Measurements from ENCODE around the gene PROCR. TPM values are rescaled to one million over a fixed set of nuclear protein-coding genes. Genes with fewer than 3 reads are reported as not detected.
"Not testable (repeated sequence)": the region's sequence is repeated elsewhere in the genome, so short reads cannot be mapped to it uniquely, and the experiment has no call there.

Gene PROCR
- total RNA-seq, 2 donors from 2014 or later, result 181 to 239 TPM

DNA sequence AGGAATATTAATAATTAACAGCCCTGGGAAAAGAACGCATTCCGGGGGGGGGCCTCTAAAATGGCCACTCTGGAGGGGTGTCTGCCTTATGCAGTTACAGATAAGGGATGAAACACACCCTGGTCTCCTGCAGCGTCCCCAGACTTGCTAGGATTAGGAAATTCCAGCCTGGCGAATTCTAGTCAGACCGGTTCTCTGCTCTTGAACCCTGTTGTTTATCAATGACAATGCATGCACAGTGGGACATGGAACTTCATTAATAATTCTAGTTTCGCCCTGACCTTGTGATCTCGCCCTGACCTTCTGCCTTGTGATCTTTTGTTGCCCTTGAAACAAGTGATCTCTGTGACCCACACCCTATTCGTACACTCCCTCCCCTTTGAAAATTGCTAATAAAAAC is 17.4 kb downstream of the PROCR start:
- intact Hi-C loops (cut with DNase I), result not testable (repeated sequence)

DNA sequence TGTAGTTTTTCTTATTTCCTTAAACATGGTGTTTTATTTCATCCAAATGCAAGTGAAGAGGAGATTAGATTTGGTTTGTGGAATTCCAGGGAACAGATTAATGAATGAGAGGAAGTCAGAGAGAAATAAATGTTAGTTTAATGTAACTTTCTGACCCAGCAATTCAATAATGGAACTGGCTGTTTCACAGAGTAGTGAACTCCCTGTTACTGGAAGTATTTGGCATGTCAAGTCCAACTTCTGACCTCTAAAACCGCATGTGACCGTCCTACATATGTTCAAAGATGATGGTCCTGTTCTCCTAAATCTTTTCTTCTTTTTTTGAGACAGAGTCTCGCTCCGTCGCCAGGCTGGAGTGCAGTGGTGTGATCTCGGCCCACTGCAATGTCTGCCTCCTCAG is 18.7 kb downstream of the PROCR start:
- DNase-seq (ENCODE audit: low spot score), result no peak
- intact Hi-C loops (cut with DNase I), result no loop called here

More for the DNA sequence above, 17.4 kb downstream of the PROCR start:
- not testable (repeated sequence) for DNase-seq (ENCODE audit: low spot score)

DNA sequence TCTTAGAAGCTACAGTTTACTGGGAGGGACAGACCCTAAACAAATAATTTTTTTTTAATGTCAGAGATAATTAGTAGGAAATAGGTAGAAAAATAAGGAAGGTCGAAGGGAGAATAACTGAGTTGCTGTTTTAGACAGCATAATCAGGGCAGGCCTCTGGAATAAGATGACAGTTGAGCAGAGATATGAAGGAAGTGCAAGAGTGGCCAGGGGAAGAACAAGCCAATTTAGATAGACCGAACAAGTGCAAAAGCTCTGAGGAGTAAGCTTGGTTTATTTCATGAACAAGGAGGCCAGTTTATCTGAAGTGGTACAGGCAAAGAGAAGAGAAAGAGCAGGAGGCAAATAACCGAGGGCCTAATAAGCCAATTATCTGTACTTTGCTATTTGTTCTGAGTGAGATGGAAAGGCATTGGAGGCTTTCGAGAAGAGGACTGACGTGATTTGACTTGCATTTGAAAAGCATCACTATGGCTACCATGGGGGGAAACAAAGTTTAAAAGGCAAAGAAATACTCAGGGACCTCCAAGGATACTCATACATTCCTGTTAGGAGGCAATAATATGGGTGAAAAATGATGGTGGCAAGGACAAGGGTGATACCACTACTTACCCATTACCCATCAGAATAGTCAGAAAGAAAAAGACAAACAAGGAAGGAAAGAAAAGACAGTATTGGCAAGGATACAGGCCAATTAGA is 19.7 kb downstream of the PROCR start:
- intact Hi-C loops (cut with DNase I), result no loop called here
- no peak for DNase-seq (ENCODE audit: low spot score)

DNA sequence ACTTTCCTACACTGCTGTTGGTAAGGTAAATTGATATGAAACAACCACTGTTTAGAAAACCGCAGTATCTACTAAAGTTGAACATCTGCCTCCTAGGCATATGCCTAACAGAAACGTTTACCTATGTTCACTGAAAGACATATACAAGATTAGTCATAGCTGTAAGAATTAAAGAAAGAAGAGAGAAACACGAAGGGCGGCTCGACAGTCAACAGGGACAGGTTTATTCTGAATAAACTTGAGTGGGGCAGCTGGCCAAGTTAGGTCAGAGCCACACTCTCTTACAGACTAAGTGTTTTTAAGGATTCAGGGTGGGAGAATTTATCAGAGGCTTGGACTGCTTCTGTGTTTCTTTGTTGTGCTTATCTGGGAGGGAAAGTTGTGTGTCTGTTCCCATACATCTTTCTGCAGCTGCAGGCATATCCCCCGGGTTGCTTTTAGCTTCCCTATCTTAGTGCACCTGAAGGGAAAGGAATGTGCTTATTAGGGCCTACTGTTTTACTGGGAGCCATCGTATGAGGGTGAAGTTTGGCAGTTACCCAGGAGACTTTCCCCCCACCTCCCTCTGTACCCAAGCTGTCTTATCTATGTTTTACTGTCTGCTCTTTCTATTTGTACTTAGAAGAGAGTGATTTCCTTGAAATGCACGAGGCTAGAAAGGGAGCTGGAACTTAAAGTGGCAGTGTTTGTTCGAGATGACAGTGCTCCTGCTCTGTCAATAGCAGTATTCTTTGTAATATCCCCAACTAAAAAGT is 20.4 kb downstream of the PROCR start:
- intact Hi-C loops (cut with DNase I), result no loop called here
- no peak for DNase-seq (ENCODE audit: low spot score)

DNA sequence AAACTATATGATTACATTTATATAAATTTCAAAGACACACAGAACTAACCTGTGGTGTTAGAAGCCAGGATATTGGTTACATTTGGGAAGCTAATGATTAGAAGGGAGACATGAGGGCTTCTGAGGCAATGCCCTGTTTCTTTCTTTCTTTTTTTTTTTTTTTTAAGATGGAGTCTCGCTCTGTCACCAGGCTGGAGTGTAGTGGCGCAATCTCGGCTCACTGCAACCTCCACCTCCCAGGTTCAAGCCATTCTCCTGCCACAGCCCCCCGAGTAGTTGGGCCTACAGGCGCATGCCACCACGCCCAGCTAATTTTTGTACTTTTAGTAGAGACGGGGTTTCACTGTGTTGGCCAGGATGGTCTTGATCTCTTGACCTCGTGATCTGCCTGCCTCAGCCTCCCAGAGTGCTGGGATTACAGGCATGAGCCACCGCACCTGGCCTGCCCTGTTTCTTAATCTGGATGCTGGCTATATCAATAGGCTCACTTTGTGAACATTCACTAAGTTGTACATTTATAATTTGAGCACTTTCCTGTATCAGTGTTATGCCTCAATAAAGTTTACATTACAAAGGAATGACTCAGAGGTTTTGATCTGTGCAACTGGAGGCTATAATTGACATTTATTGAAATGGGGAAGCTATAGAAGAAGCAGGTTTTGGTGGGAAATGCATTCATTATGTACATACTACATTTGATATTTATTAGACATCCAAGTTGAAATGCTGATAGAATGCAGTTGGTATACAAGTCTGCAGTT is 21.3 kb downstream of the PROCR start:
- intact Hi-C loops (cut with DNase I), result not testable (repeated sequence)

DNA sequence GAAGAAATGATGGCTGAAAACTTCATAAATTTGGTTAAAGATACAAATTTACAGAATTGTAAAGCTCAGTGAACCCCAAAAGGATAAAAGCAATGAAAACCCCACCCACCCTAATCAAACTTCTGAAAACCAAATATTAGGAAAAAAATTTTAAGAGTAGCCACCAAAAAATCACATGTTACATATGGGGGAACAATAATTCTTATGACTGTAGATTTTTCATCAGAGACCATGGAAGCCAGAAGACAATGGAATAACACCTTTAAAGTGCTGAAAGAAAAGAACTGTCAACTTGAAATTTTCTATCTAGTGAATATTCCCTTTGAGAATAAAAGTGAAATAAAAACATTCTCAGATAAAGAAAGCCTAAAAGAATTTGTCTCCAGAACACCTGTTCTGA is 24.4 kb downstream of the PROCR start:
- DNase-seq (ENCODE audit: low spot score), result no peak
- intact Hi-C loops (cut with DNase I), result no loop called here

More for the DNA sequence above, 21.3 kb downstream of the PROCR start:
- not testable (repeated sequence) for DNase-seq (ENCODE audit: low spot score)

DNA sequence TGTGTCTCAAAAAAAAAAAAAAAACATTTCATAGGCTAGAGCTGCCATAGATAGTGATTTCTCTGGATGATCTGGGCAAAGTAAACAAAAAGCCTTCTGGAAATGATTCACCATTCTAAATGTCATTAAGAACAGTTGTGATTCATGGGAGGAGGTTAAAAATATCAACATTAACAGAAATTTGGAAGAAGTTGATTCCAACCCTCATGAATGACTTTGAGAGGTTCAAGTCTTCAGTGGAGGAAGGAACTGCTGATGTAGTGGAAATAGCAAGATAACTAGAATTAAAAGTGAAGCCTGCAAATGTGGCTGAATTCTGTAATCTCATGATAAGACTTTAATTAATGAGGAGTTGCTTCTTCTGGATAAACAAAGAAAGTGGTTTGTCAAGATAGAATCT is 27.9 kb downstream of the PROCR start:
- intact Hi-C loops (cut with DNase I), result loop anchor here (10.0 kb wide), 2 partner anchors 105 to 325 kb away; partner anchors contain the start of genes ACSS2 (in 1 of the 2), GGT7 (in 1 of the 2) and TRPC4AP (in 1 of the 2)
- no peak for DNase-seq (ENCODE audit: low spot score)

DNA sequence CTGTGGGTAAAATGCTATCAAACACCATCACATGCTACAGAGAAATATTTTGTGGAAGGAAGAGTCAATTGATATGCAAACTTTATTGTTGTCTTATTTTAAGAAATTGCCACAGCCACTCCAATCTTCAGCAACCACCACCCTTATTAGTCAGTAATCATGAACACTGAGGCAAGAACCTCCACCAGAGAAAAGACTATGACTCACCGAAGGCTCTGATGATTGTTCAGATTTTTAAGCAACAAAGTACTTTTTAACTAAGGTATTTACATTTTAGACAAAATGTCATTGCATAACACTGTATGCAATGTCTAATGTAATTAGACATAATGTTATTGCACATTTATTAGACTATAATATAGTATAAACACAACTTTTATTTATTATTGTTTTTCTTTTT is 28.4 kb downstream of the PROCR start:
- no peak for DNase-seq (ENCODE audit: low spot score)
- intact Hi-C loops (cut with DNase I), result loop anchor here (10.0 kb wide), 2 partner anchors 105 to 325 kb away; partner anchors contain the start of genes ACSS2 (in 1 of the 2), GGT7 (in 1 of the 2) and TRPC4AP (in 1 of the 2)

DNA sequence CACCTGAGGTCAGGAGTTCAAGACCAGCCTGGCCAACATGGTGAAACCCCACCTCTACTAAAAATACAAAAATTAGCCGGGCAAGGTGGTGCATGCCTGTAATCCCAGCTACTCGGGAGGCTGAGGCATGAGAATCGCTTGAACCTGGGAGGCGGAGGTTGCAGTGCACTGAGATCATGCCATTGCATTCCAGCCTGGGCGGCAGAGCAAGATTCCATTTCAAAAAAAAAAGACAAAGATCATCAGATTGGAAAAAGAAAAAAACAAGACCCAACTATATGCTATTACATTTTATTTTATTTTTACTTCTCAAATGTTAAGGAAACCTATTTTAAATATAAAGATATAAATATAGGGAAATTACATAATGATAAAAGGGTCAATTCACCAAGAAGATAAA is 29.6 kb downstream of the PROCR start:
- intact Hi-C loops (cut with DNase I), result loop anchor here (10.0 kb wide), 2 partner anchors 107 to 327 kb away; partner anchors contain the start of genes ACSS2 (in 1 of the 2), GGT7 (in 1 of the 2) and TRPC4AP (in 1 of the 2)
- DNase-seq (ENCODE audit: low spot score), result not testable (repeated sequence)

DNA sequence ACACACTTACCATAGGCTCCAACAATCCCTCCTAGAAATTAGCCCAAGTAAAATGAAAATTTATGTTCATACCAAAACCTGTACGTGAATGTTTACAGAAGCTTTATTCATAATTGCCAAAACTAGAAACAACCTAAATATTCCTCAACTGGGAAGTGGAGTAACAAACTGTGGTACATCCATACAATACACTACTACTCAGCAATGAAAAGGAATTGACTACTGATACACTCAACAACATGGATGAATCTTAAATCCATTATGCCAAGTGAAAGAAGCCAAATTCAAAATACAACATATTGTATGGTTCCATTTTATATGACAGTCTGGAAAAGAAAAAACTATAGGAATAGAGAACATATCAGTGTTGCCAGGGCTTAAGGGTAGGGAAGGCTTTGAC is 34.9 kb downstream of the PROCR start:
- no peak for DNase-seq (ENCODE audit: low spot score)
- intact Hi-C loops (cut with DNase I), result loop anchor here (5.0 to 10.0 kb wide), 3 partner anchors 112 to 332 kb away; partner anchors contain the start of genes TRPC4AP (in 2 of the 2), ACSS2 (in 1 of the 2) and GGT7 (in 1 of the 2)

DNA sequence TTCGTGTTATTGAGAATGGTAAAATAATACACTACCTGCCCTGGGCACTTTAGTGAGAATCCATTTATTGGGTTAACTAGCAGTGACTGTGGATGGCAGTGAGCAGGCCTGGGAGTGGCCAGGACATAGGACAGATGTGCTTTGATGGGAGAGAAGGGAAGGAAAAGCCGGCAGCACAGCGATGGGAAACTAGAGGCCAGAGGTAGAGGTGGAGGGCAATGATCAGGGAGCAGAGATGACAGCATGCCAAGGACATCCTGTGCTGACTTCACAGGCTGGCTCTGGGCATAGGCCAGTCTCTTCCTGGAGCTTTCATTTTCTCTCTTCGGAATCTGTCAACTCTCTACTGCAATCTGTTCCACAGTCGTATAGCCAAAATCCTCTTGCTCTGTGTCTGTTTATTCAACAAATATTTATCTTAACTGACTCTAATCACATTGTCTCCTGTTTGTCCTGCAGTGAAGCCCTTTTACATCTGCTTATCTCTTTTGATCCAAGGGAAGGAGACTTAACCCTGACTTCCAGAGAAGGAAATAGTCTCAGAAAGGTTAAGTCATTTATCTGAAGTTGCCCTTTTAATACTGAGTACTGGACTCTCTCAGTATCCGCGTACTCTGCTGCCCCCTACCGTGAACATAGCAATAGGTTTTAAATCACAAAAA is 36.2 kb downstream of the PROCR start:
- peak; percentile 92 for DNase-seq (ENCODE audit: low spot score)
- intact Hi-C loops (cut with DNase I), result loop anchor here (5.0 to 10.0 kb wide), 3 partner anchors 113 to 333 kb away; partner anchors contain the start of genes TRPC4AP (in 2 of the 2), ACSS2 (in 1 of the 2) and GGT7 (in 1 of the 2)

DNA sequence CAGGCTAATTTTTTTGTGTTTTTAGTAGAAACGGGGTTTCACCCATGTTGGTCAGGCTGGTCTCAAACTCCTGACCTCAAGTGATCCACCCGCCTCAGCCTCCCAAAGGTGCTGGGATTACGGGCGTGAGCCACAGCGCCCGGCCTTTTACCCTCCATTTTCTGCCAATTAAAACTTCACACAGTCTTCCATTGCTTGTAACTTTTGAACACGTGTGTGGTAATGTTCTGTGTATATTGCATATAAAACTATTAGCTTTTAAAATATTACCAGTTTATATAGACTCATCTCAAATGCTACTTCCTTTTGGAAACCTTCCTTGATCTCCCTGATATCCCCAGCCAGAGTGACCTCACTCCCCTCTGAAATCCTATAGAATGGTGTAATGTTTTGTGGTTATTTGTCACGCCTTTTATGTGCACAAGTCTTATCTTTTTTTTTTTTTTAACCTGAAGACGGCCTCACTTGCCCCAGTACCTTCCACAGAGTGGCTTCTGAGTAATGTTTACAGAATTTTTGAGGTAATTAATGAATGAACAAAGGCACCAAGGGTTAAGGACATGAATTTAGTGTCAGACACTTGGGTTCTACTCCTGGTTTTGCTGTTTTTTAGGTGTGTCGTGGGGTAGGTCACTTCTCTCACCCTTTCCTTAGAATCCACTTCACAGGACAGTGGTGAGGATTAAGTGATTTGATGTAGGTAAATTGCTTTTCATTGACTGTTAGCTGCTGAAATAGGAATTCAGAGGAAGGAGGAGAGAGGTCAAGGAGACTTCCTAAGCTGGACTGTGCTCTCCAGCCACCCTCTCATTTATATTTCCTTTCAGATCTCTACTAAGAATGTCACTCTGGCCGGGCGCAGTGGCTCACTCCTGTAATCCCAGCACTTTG is 43.4 kb downstream of the PROCR start:
- DNase-seq (ENCODE audit: low spot score), result no peak
- intact Hi-C loops (cut with DNase I), result loop anchor here in 1 of 2 donors (10.0 kb wide), 1 partner anchor 381 kb away; no protein-coding TSS in a partner anchor

DNA sequence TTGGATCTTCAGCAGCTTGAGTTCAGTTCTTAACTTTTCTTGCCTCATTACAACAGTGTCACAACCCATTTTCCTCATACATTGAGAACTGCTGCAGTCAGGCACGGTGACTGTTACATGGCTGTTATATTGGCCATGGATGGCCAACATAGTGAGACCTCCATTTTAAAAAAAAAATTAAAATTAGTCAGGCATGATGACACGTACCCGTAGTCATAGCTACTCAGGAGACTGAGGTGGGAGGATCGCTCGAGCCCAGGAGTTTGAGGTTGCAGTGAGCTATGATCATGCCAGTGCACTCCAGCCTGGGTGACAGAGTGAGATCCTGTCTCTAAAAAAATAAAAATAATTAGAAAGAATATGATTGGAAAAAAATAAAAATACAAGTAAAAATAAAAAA is 44.7 kb downstream of the PROCR start:
- DNase-seq (ENCODE audit: low spot score), result no peak
- intact Hi-C loops (cut with DNase I), result loop anchor here in 1 of 2 donors (10.0 kb wide), 1 partner anchor 382 kb away; no protein-coding TSS in a partner anchor

DNA sequence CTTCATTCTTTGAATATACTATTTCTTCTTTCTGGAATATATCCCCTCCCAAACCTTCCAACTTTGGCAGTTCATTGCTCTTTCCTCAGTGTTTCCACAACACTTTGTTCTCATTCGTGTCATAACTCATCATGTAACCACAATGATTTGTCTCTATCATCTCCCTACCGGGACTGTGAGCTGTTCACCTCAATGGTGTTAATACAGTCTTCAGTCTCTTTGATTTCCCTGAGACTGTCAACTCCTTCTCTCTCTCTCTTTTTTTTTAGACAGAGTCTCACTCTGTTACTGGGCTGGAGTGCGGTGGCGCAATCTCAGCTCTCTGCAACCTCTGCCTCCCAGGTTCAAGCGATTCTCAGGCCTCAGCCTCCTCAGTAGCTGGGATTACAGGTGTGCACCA is 52.1 kb downstream of the PROCR start:
- DNase-seq (ENCODE audit: low spot score), result no peak
- intact Hi-C loops (cut with DNase I), result no loop called here

DNA sequence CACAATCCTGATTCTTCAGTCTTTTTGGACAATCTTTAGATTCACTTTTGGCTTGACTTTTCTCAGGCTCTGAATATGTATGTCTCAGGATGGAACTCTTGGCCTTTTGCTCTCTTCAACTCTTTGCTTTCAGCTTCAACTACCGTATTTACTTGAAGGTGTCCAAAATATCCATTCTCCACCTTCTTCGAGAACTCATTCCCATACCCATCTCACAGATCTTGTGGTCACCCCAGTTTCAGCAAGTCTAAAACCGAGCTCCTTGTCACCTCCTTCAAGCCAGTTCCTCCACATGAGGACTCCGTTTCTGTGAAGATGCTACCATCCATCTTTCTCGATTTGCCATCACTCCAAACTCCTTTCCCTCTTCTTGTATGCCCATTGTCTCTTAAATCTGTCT is 52.7 kb downstream of the PROCR start:
- intact Hi-C loops (cut with DNase I), result no loop called here
- no peak for DNase-seq (ENCODE audit: low spot score)

DNA sequence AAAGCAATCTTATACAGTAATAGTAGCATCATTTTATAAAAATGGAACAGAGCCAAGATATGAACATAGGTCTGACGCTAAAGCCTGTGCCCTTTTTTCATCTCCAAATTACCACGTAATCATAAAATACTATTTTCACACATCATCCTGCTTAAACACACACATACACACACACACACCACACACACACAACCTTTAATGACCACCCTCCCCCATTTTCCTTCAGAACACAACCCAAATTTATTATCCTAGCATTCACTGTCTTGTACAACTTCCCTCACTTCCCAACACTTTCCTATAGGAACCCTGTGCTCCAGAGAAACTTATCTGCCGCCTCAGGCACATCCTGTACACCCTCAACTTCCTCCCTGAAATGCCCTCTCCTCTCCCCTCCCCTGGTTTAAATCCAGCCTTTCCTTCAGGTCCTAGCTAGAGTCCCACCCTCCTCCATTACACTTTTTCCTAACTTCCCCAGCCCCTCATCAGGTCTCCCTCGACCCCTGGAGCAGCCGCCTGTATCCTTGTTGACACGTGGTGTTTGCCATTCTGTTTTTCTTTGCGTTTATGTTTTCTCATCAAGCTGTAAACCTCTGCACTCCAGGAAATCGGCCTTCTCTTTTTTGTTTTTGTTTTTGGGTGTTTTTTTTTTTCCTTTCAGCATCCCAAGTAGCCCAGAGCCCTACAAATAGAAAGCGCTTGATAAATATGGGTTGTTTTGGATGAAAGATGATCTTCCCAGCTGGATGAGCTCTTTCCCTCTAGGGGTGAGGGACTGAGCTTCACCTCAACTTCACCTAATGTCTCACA is 53.6 kb downstream of the PROCR start:
- DNase-seq (ENCODE audit: low spot score), result no peak
- intact Hi-C loops (cut with DNase I), result no loop called here
